NCI-H1417 (cell line): ENCODE measurements around the gene CD300H.

ENCODE experiments used
- DNase-seq, 3 experiments: peaks; one replicate each; lab custom pipeline; 2025; lab: John Stamatoyannopoulos, UW

The CD300H gene

DNA sequence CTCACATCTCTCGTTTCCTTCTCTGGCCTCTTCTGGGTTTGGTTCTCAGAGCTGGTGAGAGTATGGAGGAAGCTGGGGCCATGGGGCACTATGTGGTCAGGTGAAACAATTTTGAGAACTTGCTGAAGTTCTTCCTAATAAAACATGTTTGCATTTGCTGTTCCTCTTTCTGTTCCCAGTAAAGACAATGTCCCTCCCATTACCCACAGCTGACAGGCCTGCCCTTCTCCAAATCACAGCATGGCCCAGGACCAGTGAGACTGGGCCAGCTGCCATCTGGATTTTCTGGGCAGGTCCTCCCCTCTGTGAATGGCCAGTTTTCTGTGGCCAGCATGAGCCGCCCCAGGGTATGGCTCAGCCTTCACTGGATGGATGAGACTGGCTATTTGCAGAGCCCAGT lies at the start of gene CD300H:
Gene CD300H, minus strand, starts transcription at position 113 of the 400 bp plus-strand sequence.
- no peak for DNase-seq

GRCh38 chr17:74616696-74617095 lies 49.4 kb upstream of the CD300H start:
- DNase-seq: no peak

DNA sequence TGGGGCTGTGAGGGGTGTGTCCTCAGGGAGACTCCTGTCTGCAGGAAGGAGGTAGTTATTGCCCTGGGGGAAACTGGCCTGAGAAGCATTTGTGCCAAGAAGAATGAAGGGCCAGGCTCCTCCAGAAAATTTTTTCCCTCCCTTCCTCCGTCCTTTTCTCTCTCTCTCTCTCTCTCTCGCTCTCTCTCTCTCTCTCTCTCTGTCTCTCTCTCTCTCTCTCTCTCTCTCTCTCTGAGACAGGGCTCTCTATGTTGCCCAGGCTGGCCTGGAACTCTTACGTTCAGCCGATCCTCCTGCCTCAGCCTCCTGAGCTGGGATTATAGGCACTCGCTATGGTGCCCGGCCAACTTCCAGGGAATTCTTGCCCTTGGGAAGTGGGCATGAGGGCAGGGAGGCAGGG lies 44.7 kb upstream of the CD300H start:
- no peak for DNase-seq

DNA sequence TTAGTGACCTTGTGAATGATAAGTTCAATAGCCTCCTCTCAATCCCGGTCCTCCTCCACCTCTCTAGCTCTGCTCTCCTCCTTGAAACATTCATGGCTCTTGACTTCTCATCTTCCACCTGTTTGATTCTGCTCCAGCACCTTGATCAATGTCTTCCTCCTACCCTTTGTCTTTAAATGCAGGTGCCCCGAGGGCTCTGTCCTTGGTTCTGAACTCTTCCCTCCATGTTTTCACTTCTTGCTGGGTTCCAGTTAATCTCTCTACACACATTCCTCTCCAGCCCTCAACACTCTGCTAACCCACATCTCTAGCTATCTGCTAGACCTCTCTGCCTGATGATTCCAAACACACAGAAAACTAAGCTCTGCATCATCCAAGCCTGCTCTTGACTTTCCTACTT lies 42.8 kb upstream of the CD300H start:
- no peak for DNase-seq

GRCh38 chr17:74608511-74608910 lies 41.2 kb upstream of the CD300H start:
- no peak for DNase-seq

DNA sequence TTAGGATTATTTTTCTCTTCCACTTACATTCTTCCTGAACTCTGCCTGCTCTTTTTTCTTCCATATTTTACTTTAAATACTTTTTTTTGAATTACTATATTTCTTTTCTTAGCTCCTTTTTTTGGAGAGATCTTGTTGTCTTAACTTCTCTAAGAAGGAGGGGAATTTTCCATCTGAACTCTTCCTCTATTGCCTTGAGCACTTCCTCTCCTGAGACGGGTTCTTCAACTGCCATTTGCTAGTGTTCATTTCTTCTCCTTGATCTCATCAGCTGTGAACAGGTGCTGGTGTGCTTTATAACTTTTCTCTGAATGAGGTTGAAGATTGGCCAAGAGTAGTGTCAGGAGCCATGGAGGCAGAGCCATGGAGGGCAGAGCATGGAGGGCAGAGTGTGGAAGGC lies 39.9 kb upstream of the CD300H start:
- no peak for DNase-seq

GRCh38 chr17:74606050-74606449 lies 38.7 kb upstream of the CD300H start:
- no peak for DNase-seq

- DNase-seq: no peak
Observed at GRCh38 chr17:74605361-74605760, 38.1 kb upstream of the CD300H start.

GRCh38 chr17:74604761-74605160 lies 37.5 kb upstream of the CD300H start:
- DNase-seq: no peak

GRCh38 chr17:74604200-74604599 lies 36.9 kb upstream of the CD300H start:
- DNase-seq: no peak

GRCh38 chr17:74603746-74604145 lies 36.4 kb upstream of the CD300H start:
- DNase-seq: no peak

GRCh38 chr17:74603037-74603635 lies 35.8 kb upstream of the CD300H start:
- no peak for DNase-seq

GRCh38 chr17:74601944-74602572 lies 34.7 kb upstream of the CD300H start:
- peak; percentile 13 to 59 (median 20) for DNase-seq

GRCh38 chr17:74599448-74599939 lies 32.2 kb upstream of the CD300H start:
- DNase-seq: peak in 1 of 3 experiments; percentile 10

- DNase-seq: no peak
Observed at GRCh38 chr17:74599023-74599399, 31.7 kb upstream of the CD300H start.

DNA sequence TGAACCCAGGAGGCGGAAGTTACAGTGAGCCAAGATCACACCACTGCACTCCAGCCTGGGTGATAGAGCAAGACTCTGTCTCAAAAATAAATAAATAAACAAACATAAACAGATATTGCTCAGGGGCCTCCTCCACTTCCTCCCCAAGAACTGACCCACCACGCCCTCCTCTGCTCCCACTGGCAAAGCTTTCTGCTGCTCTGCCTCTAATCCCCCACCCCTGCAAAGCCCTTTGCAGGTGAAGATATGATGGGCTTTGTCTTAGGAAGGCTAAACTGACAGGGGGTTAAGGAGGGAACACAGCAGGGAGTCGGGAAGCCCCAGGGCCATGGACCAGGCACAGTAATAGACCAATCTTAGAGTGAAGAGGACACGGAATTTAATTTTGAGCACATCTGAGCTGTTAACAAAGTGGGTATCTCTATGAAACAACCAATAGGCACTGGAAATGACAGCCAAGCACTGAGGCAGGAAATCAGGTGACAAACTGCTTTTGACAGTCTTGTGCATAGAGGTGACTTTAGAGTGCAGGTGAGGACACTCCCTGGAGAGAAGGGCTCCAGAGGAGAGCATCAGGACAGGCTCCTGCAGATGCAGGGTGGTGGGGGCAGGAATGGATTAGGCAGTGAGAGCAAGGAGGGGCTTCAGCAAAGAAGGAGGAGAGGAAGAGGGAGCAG lies 31.2 kb upstream of the CD300H start:
- DNase-seq: peak in 1 of 3 experiments; percentile 40

DNA sequence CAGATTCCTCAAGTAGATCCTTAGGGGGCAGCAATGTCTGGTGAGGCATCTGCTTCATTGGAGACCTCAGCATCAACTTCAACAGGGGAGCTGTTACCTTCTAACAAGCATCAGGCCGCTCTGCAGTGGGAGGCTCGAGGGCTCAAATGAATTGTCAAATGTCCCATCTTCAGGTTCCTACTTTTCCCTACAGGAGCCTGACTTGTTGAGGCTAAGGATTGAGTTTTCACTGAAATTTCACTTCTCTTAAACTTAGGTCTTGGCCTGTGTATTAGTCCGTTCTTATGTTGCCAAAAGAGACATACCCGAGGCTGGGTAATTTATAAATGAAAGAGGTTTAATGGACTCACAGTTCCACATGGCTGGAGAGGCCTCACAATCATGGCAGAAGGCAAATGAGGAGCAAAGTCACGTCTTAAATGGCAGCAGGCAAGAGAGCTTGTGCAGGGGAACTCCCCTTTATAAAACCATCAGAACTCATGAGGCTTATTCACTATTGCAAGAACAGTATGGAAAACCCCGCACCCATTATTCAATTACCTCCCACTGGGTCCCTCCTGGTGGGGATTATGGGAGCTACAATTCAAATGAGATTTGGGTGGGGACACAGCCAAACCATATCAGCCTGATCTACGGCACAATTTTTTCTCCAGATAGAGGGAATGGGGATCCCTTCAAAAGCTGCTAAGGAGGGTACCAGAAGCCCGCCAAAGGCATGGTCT lies 29.9 kb upstream of the CD300H start:
- no peak for DNase-seq

GRCh38 chr17:74595037-74595750 lies 27.9 kb upstream of the CD300H start:
- no peak for DNase-seq

DNA sequence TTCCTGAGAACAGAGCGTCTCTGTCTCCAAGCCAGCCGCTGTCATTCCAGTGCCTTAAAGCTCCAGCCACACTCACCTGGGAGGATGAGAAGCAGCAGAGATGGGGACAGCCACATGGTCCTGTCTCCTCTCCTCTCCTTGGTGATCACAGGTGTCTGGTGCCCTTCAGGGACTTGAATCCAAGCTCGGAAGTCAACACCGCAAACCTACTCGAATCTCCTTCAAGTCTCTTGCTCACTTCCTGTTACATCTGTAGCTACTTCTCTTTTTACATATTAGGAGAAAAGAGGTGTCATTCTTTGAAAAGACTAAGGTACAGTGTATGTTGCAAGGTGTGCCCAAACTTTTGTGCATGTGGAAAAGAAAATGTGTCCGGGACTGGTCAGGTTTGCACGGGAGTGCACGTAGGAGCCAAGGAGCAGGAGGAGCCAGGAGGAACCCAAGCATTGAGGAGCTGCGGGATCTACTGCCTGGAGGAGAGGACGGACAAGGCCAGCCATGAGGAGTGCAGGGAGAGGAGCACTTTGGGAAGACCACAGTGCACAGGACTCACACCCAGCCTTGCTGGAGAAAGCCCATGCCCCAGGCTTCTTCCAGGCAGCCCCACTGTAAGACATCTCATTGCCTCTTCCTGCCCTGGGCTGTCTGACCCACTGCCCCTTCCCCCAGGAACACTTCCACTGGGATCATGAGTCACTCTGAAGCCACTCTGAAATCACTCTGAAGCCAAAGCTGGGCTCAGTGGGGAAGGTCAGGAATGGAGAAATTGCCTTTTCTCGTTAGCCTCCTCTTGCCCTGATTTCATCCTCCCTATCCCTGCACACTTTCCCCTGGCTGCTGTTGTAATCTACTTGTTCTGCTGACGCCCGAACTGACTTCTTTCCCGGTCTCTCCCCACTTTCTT lies 25.0 kb upstream of the CD300H start, which contains the start of gene CD300LD:
Gene CD300LD, minus strand, starts transcription at position 197 of the 904 bp plus-strand sequence. Its CDS starts 81 bp downstream, at position 116.
- DNase-seq: no peak

GRCh38 chr17:74591503-74591902 lies 24.2 kb upstream of the CD300H start:
- no peak for DNase-seq

DNA sequence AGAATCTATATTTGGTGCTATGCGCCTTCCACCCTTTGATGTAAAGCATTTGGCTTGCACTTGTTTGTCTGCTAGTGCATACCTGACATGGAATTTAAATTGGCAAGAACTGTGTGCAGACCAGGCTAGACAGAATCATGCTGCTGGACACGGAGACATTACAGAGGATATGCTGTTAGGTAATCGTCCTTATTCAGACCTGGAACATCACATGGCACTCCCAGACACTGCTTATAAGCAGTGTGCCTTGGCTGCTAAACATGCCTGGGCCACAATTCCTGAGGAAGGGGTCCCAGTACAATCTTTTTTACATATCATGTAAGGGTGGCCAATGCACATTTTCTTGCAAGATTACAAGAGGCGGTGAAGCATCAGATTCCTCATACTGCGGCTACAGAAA lies 18.4 kb upstream of the CD300H start:
- no peak for DNase-seq
